SU-DHL-6 (cell line): ENCODE results near the gene VAC14.

Source experiments
- H2AFZ ChIP-seq: fragments of 200-600 bp; sonication (generic); 2 replicates; pipeline ENCODE4 v1.6.1; 2014; ENCODE audit warnings: low read depth, mild to moderate bottlenecking, moderate library complexity, mixed read lengths, antibody characterized with exemption, low read length; ENCODE audit not compliant: severe bottlenecking
- H3F3A ChIP-seq: fragments of 200-600 bp; shearing (Covaris generic); 2 replicates; pipeline ENCODE4 v1.6.0; 2016; ENCODE audit warnings: antibody characterized with exemption, mild to moderate bottlenecking; ENCODE audit not compliant: insufficient read depth
- H3K27ac ChIP-seq: fragments of 200-600 bp; sonication (generic); 2 replicates; pipeline ENCODE4 v1.5.1; 2016; ENCODE audit warnings: low read depth, mild to moderate bottlenecking, low read length, moderate library complexity, mixed read lengths
- H3K27me3 ChIP-seq: fragments of 200-600 bp; sonication (generic), shearing (Covaris generic); 2 replicates; pipeline ENCODE4 v1.6.0; 2014; ENCODE audit warnings: mild to moderate bottlenecking, low read length
- H3K36me3 ChIP-seq: fragments of 200-600 bp; sonication (generic); 2 replicates; pipeline ENCODE4 v1.6.1; 2014; ENCODE audit warnings: mild to moderate bottlenecking, low read length, mixed read lengths
- H3K4me2 ChIP-seq: fragments of 300-600, 200-600 bp; shearing (Covaris generic), sonication (generic); 2 replicates; pipeline ENCODE4 v1.6.0; 2014; ENCODE audit warnings: low read length, low read depth, mild to moderate bottlenecking; ENCODE audit not compliant: poor library complexity, severe bottlenecking
- H3K4me3 ChIP-seq: fragments of 200-600 bp; sonication (generic); 2 replicates; pipeline ENCODE4 v1.5.1; 2014; ENCODE audit warnings: antibody characterized with exemption, low read length, mild to moderate bottlenecking, mixed read lengths; ENCODE audit not compliant: insufficient read depth, poor library complexity, severe bottlenecking
- H3K79me2 ChIP-seq: fragments of 200-600 bp; sonication (generic); 2 replicates; pipeline ENCODE4 v1.6.1; 2014; ENCODE audit warnings: mild to moderate bottlenecking, low read length, moderate library complexity; ENCODE audit not compliant: insufficient read depth
- H3K9ac ChIP-seq: fragments of 200-600 bp; sonication (generic); 2 replicates; pipeline ENCODE4 v1.7.0; 2014; ENCODE audit warnings: mild to moderate bottlenecking, low read length
- H3K9me2 ChIP-seq: fragments of 200-600 bp; sonication (generic); replicated peaks from 2 replicates; pipeline ENCODE4 v1.6.1; 2014; ENCODE audit warnings: low read length; ENCODE audit not compliant: insufficient read depth
- H3K9me3 ChIP-seq: fragments of 200-600 bp; sonication (generic); 2 replicates; pipeline ENCODE4 v1.6.1; 2014; ENCODE audit warnings: low read length, mixed read lengths; ENCODE audit not compliant: insufficient read depth
- H4K20me1 ChIP-seq: fragments of 200-600 bp; sonication (generic); 2 replicates; pipeline ENCODE4 v1.6.1; 2014; ENCODE audit warnings: low read depth, mild to moderate bottlenecking, antibody characterized with exemption, low read length, moderate library complexity, mixed read lengths
- CTCF ChIP-seq: fragments of 200-600 bp; sonication (generic); IDR thresholded peaks from one replicate; pipeline ENCODE4 v1.5.1; 2017; ENCODE audit warnings: antibody characterized with exemption, mild to moderate bottlenecking, low read length, moderate library complexity; ENCODE audit not compliant: insufficient read depth, poor library complexity, severe bottlenecking
- EZH2phosphoT487 ChIP-seq: fragments of 200-600 bp; sonication (generic), shearing (Covaris generic); conservative IDR thresholded peaks from 2 replicates; pipeline ENCODE4 v1.6.1; 2018; ENCODE audit warnings: mild to moderate bottlenecking, antibody characterized with exemption, low read length, moderate library complexity, mixed read lengths

Gene VAC14

DNA sequence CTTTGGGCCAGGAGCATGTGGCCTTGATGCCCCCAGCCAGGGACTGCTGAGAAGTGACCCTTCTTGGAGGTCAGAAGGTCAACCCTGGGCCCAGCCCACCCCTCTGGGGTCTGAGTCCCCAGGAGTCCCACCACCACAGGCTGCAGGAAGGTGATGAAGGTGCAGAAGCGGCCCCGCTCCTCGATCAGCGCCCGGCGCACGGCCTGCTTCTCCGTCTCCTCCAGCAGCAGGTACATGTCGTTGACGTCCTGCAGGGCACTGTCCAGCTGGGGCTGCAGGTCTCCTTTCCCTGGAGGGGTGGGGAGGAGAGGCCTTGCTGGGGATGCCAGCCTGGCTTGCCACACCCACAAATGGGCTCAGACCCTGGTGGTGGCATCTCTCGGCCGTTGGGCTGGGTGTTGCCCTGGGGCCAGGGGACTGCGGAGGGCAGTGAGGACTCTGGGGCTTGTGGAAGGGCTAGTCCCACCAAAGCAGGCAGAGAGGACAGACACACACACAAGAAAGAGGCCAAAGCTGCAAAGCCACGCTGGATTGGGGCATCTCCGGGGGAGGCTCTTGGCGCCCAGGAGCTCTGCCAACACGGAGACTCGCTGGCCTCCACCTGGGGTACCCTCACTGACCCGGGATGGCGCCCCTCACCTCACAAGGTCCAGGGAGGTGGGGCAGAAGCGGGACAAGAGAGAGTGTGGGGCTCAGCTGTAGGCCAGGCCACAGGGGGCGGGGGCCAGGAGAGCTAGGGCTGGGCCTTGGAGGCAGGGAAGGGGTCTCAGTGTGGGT is 122.6 kb downstream of the VAC14 start:
- TF ChIP-seq EZH2phosphoT487 (no peak), CTCF (no peak)
- no peaks in the 10 kb centered on the region for H3K27me3 ChIP-seq
- no peaks in the 10 kb centered on the region for H3F3A ChIP-seq
- H2AFZ ChIP-seq = no peak overlapping the region
- H3K27ac ChIP-seq = no peak overlapping the region
- H3K9me3 ChIP-seq = no peaks in the 10 kb centered on the region
- H4K20me1 ChIP-seq = no peaks in the 10 kb centered on the region
- no peak overlapping the region for H3K4me2 ChIP-seq
- no peaks in the 10 kb centered on the region for H3K9me2 ChIP-seq
- H3K4me3 ChIP-seq = no peak overlapping the region
- H3K79me2 ChIP-seq = no peaks in the 10 kb centered on the region
- H3K36me3 ChIP-seq = no peaks in the 10 kb centered on the region
- no peak overlapping the region for H3K9ac ChIP-seq

- H3K27me3 ChIP-seq = no peaks in the 10 kb centered on the region
- no peak overlapping the region for H3K4me2 ChIP-seq
- H3K4me3 ChIP-seq = no peak overlapping the region
- H2AFZ ChIP-seq = no peak overlapping the region
- H4K20me1 ChIP-seq = no peaks in the 10 kb centered on the region
- no peak overlapping the region for H3K9ac ChIP-seq
- H3K79me2 ChIP-seq = no peaks in the 10 kb centered on the region
- H3F3A ChIP-seq = no peaks in the 10 kb centered on the region
- no peaks in the 10 kb centered on the region for H3K9me3 ChIP-seq
- H3K9me2 ChIP-seq = no peaks in the 10 kb centered on the region
- TF ChIP-seq CTCF = no peak
- TF ChIP-seq EZH2phosphoT487 = no peak
- no peaks in the 10 kb centered on the region for H3K36me3 ChIP-seq
- H3K27ac ChIP-seq = no peak overlapping the region
Observed at GRCh38 chr16:70677499-70678120, 123.3 kb downstream of the VAC14 start.

GRCh38 chr16:70676675-70677498 is 124.1 kb downstream of the VAC14 start:
- no peaks in the 10 kb centered on the region for H3K36me3 ChIP-seq
- H3F3A ChIP-seq = no peaks in the 10 kb centered on the region
- H2AFZ ChIP-seq = no peak overlapping the region
- no peaks in the 10 kb centered on the region for H3K9me2 ChIP-seq
- no peaks in the 10 kb centered on the region for H3K79me2 ChIP-seq
- TF ChIP-seq CTCF (no peak), EZH2phosphoT487 (no peak)
- no peak overlapping the region for H3K4me3 ChIP-seq
- no peaks in the 10 kb centered on the region for H3K27me3 ChIP-seq
- no peak overlapping the region for H3K9ac ChIP-seq
- no peaks in the 10 kb centered on the region for H3K9me3 ChIP-seq
- no peak overlapping the region for H3K27ac ChIP-seq
- H3K4me2 ChIP-seq = no peak overlapping the region
- H4K20me1 ChIP-seq = no peaks in the 10 kb centered on the region
